GDM1 (cell line): Measurements from ENCODE around the gene RNU6-8.

ENCODE experiments used
- DNase-seq: peaks from one replicate; lab custom pipeline; 2025; lab: John Stamatoyannopoulos, UW

Gene RNU6-8

DNA sequence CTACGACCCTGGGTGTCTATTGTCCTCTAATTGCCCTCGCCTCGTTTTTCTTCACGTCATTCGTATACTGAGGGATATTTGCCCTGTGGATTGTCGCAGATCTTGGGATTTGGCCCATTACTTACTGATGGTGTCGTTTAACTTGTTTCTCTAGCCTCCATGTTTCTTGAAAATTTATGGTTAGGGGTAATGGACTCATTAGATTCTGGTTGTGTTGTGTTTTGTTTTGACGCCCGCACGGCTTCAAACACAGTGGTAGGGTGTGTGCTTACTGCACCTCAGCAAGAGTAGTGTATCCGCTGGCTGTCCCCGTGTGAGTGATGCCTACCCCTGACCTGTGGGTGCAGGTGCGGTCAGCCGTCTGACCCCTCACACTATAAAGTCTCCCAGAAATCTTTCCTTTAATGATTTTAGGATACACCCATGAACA is 874 bp upstream of the RNU6-8 start:
- no peak for DNase-seq

DNA sequence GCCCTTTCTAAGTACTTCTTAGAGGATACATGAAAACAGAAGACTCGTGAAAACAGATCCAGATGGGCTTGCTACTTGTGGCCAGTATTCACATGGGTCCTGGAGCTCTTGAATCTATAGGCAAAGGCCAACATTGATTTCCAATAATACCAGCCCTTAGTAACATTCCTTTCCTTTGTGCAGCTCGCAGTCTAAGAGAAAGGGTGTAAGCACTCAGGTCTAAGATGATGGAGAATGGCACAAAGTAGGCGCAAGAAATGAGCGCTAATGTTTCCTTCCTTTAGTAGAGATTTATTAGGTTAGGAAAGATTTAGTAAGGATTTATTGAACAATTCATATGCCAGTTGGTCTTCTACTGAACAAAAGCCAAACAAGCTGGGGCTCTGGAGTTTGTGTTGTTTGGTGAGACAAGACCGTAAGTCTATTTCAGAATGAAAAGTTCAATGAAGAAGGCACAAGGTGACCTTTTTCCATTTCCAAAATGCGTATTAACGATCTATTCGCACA is 525 bp downstream of the RNU6-8 start:
- DNase-seq, result no peak

DNA sequence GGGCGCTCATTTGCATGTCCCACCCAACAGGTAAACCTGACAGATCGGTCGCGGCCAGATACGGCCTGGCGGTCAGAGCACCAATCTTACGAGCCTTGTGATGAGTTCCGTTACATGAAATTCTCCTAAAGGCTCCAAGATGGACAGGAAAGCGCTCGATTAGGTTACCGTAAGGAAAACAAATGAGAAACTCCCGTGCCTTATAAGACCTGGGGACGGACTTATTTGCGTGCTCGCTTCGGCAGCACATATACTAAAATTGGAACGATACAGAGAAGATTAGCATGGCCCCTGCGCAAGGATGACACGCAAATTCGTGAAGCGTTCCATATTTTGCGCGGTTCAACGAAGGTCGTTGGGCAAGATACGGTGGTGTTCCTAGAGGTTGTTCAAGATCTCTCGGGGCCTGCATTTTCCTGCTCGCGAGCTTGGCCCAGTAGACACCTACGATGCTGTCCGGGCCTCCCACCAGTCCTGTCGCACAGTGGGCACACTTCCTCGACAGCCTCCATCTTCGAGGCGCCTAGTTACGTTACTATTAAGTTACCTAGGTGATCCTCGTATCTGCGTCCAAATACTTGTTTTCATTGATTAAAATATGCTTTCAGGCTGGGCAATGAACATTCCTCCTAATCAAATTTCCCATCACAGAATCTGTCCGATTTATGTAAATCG is 1.1 kb downstream of the RNU6-8 start, which contains the start of gene RNU6-7:
RNU6-7 (plus strand) TSS at position 230 of the 675 bp plus-strand sequence.
- no peak for DNase-seq

DNA sequence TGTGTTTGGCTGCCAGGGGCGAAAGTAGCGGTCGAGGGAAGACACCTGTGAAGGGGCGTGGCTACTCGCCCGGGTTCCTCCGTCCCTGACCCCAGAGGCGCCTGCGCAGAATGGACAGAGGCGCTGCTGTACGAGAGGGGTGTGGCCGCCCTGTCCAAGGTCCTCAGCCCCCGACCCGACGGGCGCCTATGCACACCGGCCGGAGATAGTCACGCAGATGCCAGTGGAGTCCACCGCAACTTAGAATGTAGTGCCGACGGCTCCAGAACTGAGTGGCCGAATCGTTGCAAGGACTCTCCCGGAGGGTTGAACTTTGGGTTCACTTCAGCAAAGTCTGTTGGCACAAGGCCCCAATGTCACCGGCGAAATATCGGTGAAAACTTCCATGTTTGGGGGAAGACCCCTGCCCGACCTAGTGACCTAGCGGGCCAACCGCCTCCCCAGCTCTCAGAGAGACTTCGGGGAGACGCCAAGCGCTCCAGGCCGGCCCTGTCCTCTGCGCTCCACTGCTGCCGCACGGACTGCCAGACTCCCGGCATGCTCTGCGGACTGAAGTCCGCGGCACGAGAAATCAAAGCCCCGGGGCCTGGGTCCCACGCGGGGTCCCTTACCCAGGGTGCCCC is 1.8 kb downstream of the RNU6-8 start:
- peak; percentile 52 for DNase-seq

DNA sequence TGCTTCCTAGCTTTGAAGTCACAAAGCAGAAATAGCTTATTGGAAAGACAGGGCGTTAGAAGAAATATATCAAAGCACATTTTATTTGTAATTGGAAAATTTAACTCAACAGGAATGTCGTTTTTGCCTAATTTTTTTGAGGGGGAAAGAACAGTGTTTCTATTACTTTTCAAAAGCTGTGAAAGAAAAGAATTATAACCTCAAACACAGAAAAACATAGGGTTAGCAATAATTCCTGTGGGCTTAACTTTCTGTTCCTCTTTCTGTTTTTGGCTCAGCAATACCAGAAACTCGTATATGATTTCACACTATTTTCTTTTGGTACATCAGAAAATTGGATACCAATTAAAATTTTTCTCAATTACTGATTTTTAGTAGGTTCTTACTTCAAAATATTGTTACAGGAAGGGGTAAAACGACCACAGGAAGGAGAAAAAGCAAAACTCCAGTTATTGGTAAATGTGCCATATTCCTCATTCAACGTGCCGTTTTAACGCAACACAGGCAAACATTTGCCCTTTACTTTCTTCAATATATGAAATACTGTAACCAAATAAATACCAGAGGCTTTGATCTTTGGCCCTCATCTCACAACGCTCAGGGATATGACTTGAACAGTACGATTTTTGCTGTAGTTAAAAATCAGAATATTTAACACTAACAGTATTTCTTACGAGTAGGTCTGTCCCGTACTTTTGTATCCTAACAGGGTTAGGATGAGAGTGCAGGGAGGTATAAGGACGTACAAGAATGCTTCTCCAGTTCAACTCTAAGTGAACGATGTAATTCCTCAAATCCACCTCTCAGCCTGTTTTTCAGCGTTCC is 2.5 kb downstream of the RNU6-8 start:
- no peak for DNase-seq

DNA sequence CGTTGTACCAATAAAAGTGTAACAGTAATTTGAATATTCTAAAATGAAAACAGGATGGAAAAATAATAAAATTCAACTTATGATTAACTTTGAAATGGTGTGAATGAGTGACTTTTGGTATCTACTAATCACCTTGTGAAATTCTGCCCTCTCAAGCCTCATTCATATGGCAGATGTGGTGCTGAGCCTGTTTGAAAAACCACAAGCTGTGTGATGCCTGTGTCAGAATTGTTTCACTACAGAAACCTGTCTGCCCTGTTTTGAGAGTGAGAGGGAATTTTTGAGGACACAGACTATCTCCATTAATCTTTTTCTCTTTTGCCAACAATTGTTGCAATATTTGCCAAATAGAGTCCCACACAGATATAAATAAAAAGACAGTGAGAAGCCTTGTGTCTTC is 5.2 kb downstream of the RNU6-8 start:
- DNase-seq, result no peak

DNA sequence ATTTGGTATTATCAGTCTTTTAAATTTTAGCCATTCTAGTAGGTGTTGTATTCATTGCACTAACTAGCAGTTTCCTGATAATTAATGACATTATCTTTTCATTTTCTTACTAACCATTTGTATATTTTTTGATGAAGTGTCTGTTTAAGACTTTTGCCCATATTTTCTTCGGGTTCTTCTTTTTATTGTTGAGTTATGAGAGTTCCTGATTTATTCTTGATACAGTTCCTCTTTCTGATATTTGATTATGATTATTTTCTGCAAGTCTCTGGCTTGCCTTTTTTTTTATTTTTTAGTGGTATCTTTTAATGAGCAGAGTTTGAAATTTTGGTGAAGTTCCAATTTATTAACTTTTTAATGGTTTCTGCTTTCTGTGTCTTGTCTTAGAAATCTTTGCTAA is 7.4 kb downstream of the RNU6-8 start:
- DNase-seq, result no peak

DNA sequence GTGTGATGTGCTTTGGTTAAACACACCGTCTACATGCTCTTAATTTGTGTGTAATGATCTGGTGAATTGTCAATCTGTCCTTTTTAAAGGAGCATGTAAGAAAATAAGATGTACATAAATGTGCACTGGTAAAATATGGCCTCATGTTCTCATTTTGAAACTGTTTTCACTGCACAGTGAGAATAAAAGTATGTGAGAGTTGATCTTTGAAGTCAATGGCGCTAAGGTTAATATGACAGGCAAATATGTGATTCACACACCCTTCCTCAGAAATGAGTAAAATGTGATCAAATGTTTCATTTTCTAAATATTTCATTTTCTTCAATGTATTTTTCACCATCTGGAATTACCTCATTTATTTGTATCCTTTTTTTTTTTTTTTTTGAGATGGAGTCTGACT is 9.5 kb downstream of the RNU6-8 start:
- no peak for DNase-seq

DNA sequence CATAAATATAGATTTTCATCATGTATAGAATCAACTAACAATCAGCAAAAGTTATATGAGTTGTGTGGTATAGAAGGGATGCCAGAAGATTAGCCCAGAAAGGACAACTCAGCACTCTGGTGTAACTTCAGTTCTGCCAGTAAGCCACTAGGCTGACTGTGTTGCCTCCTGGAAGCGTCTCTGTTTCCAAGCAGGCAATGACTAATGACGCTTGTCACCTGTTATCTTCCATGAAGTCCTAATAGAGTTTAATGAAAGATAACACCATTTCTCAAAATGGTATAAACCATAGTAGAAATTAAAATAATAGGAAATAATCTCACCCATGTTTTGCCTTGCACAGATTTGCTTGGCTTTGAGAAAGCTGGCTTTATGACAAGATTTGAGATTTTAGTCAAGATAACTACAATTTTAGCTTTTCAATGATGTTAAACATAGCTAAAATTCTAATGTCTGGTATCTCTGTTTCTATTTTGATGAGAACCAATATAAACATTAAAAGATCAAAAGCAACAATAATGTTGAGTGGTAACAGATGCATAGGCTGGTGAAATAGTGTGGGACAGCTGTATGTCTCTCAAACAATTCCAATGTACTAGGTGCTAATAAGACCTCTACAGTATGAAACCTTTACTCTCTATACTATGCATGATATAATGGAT is 10.2 kb downstream of the RNU6-8 start:
- no peak for DNase-seq

DNA sequence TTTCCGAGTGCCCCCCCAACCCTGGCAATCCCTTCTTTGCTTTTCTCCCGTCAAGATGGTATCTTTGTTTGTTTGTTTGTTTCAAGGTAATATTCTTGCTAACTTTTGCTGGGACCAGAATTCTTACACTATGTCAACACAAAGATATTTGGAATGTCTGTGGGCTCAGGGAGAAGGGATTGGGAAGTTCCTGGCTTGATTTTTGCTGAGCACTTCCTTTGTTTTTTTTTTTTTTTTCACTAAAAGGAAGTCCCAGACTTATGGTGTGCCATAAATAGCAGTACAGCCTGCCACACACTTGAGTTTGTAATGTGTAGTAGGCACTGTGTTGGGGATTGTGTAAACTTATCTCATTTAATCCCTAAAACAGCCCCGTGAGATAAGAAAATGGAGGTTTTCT is 12.4 kb downstream of the RNU6-8 start:
- no peak for DNase-seq

DNA sequence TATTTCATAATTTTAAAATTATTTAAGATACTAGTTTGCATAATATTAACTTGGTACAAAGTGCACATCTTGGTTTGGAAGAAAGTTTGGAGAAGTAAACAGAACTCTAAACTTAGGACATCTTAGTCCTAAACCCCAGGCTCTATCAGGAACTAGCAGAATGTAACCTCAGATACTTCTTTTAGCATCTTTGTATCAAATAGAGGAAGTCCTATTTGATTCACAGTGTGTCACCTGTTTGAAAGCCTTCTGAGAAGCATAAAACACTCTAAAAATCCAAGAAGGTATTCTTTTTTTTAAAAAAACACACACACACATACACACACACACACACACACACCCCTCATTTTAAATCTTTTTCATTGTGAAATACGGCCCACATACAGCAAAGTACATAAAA is 13.3 kb downstream of the RNU6-8 start:
- no peak for DNase-seq

DNA sequence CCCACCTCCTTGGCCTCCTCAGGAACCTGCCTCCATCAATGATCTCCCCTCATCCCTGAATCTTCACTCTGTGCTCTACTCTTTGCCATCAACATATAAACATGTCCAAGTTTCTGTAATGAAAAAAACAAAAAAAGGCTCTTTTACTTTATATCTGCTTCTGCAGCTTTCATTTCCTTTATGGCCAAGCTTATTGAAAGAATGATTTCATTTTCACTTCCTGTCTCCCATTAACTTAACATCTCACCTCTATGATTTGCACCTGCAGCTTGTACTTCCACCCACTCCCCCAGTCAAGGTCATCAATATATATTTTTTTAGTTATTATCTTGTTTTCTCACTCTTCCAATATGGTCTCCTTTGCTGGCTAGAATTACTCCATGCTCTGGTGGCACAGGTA is 16.8 kb downstream of the RNU6-8 start:
- no peak for DNase-seq

DNA sequence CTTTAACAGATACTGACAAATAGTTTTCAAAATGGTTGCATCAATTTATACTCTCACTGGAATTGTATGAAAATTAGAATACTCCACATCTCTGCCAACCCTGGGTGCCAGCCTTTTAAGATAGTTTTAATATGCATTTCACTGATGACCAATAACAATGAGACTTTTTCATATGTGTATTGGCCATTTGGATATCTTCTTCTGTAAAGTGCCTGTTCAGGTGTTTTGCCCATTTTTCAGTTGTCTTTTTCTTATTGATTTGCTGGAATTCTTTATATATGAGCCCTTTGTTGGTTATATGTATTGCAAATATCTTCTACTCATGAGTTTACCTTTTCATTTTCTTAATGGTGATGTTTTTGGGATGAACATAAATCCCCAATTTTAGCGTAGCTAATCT is 18.0 kb downstream of the RNU6-8 start:
- DNase-seq, result no peak

DNA sequence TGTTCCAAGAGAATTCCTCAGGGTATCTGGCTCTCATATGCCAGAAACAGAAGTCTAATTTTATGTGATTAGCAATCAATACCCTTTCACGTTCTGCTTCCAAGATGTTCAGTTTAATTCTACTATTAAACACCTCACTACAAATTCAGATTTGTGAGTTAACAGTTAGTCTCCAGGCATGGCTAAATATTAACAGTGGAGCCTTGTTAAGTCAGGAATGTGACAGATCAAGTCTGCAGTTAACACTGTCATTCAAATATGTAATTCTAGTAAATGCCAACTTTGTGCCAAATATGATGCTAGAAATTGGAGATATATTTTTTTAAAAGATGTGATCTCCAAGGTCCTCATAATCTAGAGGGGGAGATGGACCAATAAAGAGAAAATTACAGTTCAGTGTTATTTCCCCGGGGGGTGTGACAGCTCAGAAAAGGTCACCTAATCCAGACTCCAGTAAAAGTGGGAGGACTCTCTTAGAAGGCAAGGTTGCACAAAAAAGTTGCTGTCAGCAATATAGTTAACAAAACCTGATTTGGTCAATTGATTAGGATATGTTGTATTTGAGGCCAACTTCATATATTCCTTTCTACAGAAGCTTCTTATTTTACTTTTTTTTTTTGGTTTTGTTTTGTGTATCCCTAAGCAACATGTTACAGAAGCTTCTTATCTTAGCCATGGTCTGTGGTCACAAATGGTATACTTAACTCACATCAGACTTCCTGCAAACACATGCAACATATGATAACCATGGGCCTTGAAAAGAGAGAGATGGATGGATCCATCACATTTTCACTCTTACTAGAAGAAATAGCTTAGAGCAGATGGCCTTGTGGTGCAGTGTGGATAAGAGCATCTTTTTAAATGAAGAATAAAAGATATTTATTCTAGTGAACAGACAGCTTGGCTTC is 19.7 kb downstream of the RNU6-8 start:
- no peak for DNase-seq

DNA sequence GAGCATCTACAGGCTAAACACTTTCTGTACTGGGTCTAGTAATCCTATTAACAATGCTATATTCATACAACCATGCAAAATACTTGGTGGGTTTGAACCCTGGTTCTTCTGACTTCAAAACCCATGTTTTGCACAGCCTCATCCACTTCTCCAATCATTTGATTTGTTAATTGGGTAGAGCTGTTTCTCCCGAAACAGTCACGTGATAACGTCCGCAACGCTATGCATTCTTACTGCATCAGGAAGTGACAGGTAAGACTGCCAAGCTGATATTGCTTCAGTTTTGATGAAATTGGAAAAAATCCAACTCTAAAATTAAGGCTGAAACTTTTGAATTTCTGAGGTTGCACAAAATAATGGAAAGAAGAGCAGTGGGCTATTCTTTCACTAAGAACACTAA is 31.6 kb downstream of the RNU6-8 start:
- no peak for DNase-seq

DNA sequence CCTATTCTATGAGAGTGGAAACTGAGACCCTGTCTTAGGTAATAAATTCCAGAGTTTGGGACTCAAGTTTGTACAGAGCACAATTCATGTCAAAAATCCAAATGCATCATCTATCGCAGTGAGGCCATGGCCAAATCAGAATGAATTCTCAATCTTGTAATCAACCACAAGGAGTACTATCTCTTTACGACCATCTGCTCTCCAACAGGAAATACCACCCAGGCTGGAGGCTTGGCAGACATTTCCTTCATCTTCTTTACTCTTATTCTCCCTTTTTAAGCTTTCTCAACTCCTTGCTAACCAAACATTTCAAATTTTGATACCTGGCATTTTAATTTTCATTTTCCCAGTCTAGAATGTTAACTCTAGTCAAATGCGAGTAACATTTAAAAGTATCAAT is 33.9 kb downstream of the RNU6-8 start:
- DNase-seq, result no peak

DNA sequence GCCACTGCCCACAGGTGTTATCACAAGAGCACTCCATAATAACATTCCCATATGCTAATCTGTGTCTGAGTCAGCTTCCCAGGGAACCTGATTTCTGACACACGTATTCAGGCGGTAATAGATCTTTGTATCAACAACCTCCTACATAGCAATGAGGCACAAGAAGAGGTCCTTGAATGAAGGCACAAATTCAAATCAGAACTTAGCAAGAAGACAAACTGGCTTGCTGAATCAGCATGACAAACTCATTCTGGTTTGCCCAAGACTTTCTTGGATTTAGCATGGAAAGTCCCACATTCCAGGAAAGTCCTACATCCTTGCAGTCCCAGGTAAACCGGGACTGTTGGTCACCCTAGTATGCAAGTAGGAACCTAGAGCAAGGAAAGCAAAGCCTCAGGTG is 35.2 kb downstream of the RNU6-8 start:
- DNase-seq, result no peak

DNA sequence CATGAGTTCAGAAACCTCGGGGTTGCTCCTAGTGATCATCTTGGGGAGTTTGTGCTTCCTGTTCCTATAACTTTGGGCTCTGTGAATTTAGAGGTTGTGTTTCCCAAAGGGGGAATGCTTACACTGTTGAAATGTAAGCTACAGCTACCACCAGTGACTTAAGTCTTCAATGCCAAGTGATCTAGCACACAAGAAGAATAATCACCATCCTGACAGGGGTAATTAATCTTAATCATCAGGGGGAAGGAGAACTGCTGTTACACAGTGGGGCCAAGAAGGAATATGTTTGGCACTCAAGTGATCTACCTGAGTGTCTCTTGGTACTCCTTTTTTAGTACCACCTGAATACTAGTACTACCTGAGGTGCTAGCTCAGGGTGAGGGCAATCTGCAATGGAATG is 36.1 kb downstream of the RNU6-8 start:
- DNase-seq, result no peak

DNA sequence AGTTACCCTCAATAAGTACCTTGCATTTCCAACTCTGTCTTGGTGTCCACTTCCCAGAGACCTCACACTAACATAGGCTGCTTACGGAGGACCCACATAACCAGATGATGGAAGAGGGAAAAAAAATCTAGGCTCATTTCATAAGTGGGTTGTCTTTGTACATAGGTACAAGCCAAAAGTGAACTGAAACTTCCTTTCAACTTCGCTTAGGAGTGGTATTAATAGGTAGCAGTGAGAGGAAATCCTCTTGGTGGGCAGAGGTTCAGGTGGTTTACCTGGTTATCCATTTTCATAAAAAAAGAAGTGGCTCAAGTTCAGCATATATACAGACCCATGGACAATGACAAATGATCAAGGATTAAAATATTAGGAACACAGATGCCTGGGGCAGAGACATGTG is 37.0 kb downstream of the RNU6-8 start:
- no peak for DNase-seq
